OCI-LY1 (cell line): ENCODE data around the gene CCDC187.

Experiments
- H2AFZ ChIP-seq: fragments of 200-600 bp; sonication (generic), shearing (Covaris generic); 2 replicates; pipeline ENCODE4 v1.6.0; 2014; ENCODE audit warnings: antibody characterized with exemption, mild to moderate bottlenecking, low read length
- H3F3A ChIP-seq: fragments of 200-600 bp; sonication (generic), shearing (Covaris generic); 2 replicates; pipeline ENCODE4 v1.6.0; 2014; ENCODE audit warnings: mild to moderate bottlenecking, antibody characterized with exemption, low read length, moderate library complexity; ENCODE audit not compliant: insufficient read depth
- H3K27ac ChIP-seq: fragments of 200-600 bp; sonication (generic); 2 replicates; pipeline ENCODE4 v1.5.1; 2014; ENCODE audit warnings: low read length, mixed run types, mild to moderate bottlenecking, low read depth; ENCODE audit not compliant: poor library complexity, severe bottlenecking
- H3K27me3 ChIP-seq: fragments of 200-600 bp; sonication (generic); 2 replicates; pipeline ENCODE4 v1.6.0; 2014; ENCODE audit warnings: antibody characterized with exemption, mild to moderate bottlenecking, low read length, moderate library complexity; ENCODE audit not compliant: insufficient read depth
- H3K36me3 ChIP-seq: fragments of 200-600 bp; sonication (generic); 2 replicates; pipeline ENCODE4 v1.6.1; 2014; ENCODE audit warnings: mild to moderate bottlenecking, antibody characterized with exemption, low read length, moderate library complexity, mixed read lengths; ENCODE audit not compliant: insufficient read depth
- H3K4me1 ChIP-seq: fragments of 200-600 bp; sonication (generic); 2 replicates; pipeline ENCODE4 v1.5.1; 2014; ENCODE audit warnings: mild to moderate bottlenecking, low read length, moderate library complexity; ENCODE audit not compliant: insufficient read depth, severe bottlenecking
- H3K4me2 ChIP-seq: fragments of 200-600 bp; sonication (generic), shearing (Covaris generic); 2 replicates; pipeline ENCODE4 v1.6.1; 2014; ENCODE audit warnings: low read length
- H3K4me3 ChIP-seq: fragments of 200-600 bp; sonication (generic); 2 replicates; pipeline ENCODE4 v1.5.1; 2014; ENCODE audit warnings: low read length, low read depth, mild to moderate bottlenecking, mixed read lengths; ENCODE audit not compliant: poor library complexity, severe bottlenecking
- H3K79me2 ChIP-seq: fragments of 200-600 bp; shearing (Covaris generic); 2 replicates; pipeline ENCODE4 v1.6.1; 2016; ENCODE audit warnings: mixed run types, low read length, mixed read lengths; ENCODE audit not compliant: insufficient read depth
- H3K9ac ChIP-seq: fragments of 200-600 bp; sonication (generic), shearing (Covaris generic); 2 replicates; pipeline ENCODE4 v1.6.1; 2014; ENCODE audit warnings: mild to moderate bottlenecking, low read length, mixed read lengths
- H3K9me2 ChIP-seq: fragments of 200-600 bp; sonication (generic), shearing (Covaris generic); 2 replicates; pipeline ENCODE4 v1.6.1; 2014; ENCODE audit warnings: low read depth, mild to moderate bottlenecking, low read length, mixed read lengths
- H3K9me3 ChIP-seq: fragments of 200-600 bp; shearing (Covaris generic); 2 replicates; pipeline ENCODE4 v1.6.1; 2014; ENCODE audit warnings: low read length, mixed read lengths
- H4K20me1 ChIP-seq: fragments of 200-600 bp; sonication (generic), shearing (Covaris generic); 2 replicates; pipeline ENCODE4 v1.6.0; 2016; ENCODE audit warnings: mild to moderate bottlenecking, low read length; ENCODE audit not compliant: insufficient read depth
- EZH2 ChIP-seq: fragments of 200-600 bp; sonication (generic), shearing (Covaris generic); IDR thresholded peaks from 2 replicates; pipeline ENCODE4 v1.8.0; 2017; ENCODE audit warnings: borderline replicate concordance, mixed run types, mild to moderate bottlenecking, antibody characterized with exemption, low read length, moderate library complexity, mixed read lengths
- TF ChIP-seq, protein P1 (sequence below): fragments of 200-600 bp; sonication (generic), shearing (Covaris generic); IDR thresholded peaks from 2 replicates; pipeline ENCODE4 v1.5.1; 2017; ENCODE audit warnings: mild to moderate bottlenecking, antibody characterized with exemption, low read length, moderate library complexity, mixed read lengths

CCDC187 gene

GRCh38 chr9:136204838-136205706 is 98.8 kb downstream of the CCDC187 start, which contains the start of gene LHX3:
Gene LHX3 (minus strand): TSS chr9:136205128. CDS start chr9:136205012, 116 bp downstream.
- TF ChIP-seq, protein P1, sequence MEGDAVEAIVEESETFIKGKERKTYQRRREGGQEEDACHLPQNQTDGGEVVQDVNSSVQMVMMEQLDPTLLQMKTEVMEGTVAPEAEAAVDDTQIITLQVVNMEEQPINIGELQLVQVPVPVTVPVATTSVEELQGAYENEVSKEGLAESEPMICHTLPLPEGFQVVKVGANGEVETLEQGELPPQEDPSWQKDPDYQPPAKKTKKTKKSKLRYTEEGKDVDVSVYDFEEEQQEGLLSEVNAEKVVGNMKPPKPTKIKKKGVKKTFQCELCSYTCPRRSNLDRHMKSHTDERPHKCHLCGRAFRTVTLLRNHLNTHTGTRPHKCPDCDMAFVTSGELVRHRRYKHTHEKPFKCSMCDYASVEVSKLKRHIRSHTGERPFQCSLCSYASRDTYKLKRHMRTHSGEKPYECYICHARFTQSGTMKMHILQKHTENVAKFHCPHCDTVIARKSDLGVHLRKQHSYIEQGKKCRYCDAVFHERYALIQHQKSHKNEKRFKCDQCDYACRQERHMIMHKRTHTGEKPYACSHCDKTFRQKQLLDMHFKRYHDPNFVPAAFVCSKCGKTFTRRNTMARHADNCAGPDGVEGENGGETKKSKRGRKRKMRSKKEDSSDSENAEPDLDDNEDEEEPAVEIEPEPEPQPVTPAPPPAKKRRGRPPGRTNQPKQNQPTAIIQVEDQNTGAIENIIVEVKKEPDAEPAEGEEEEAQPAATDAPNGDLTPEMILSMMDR = no peak
- no peak for TF ChIP-seq EZH2
- peaks cover 9% of the 10 kb centered on the region; the same call in 1 of the 2 replicates for H3K27me3 ChIP-seq
- H3K9me3 ChIP-seq = no peaks in the 10 kb centered on the region
- peaks cover 41% of the 10 kb centered on the region for H3K36me3 ChIP-seq
- no peaks in the 10 kb centered on the region for H4K20me1 ChIP-seq
- H2AFZ ChIP-seq = no peak within 1 kb of the TSS
- no peak within 1 kb of the TSS for H3K4me3 ChIP-seq
- no peak within 1 kb of the TSS for H3K4me2 ChIP-seq
- no peaks in the 10 kb centered on the region; the same call in 1 of the 2 replicates for H3F3A ChIP-seq
- H3K9me2 ChIP-seq = no peaks in the 10 kb centered on the region
- H3K4me1 ChIP-seq = peaks cover 36% of the 10 kb centered on the region
- no peak within 1 kb of the TSS for H3K9ac ChIP-seq
- no peak within 1 kb of the TSS for H3K27ac ChIP-seq
- no peaks in the 10 kb centered on the region for H3K79me2 ChIP-seq

GRCh38 chr9:136204145-136204805 is 99.6 kb downstream of the CCDC187 start:
- Histone ChIP-seq H2AFZ (no peak overlapping the region), H3K27me3 (peaks cover 9% of the 10 kb centered on the region; the same call in 1 of the 2 replicates)

DNA sequence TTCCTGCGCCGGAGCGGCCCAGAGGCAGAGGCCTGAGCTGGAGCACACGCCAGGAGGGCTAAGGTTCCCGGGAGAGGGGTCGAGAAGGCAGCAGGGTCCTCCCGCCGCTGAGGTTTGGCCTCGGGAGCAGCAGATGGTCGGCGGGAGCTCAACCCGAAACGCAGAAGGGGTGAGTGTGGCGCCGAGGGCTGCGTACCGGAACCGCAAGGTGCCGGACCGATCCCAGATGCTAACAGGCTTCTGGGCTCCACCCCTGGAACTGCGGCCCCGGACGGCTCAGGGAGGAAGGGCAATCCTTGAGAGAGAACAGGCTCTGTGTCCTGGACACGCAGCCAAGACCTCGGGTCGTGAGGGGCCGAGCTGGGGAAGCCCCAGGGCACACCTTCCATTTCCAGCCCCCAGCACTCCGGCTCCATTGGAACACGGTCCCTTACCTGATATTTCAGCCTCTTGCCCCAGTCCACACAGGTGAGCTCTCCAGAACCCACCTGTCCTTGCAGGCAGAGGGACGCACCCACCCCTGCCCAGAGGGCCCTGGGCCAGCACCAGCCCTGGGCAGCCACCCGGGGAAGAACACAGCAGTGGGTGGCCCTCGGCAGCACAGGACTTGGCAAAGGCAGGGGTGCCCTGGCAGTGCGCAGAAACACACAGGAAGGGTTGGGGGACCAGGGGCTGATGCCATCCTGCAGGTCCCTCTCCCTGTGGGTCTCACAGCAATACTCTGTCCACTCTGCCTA is 100.3 kb downstream of the CCDC187 start:
- H3K9me3 ChIP-seq = no peaks in the 10 kb centered on the region
- no peaks in the 10 kb centered on the region for H3K79me2 ChIP-seq
- H4K20me1 ChIP-seq = no peaks in the 10 kb centered on the region
- no peak overlapping the region for H3K4me2 ChIP-seq
- H3K4me3 ChIP-seq = no peak overlapping the region
- H3K9me2 ChIP-seq = no peaks in the 10 kb centered on the region
- no peaks in the 10 kb centered on the region; the same call in 1 of the 2 replicates for H3F3A ChIP-seq
- TF ChIP-seq, protein P1 = no peak
- TF ChIP-seq EZH2 = no peak
- H3K27me3 ChIP-seq = peaks cover 9% of the 10 kb centered on the region; the same call in 1 of the 2 replicates
- peaks cover 21% of the 10 kb centered on the region for H3K4me1 ChIP-seq
- H3K9ac ChIP-seq = no peak overlapping the region
- no peak overlapping the region for H3K27ac ChIP-seq
- no peak overlapping the region for H2AFZ ChIP-seq
- peaks cover 26% of the 10 kb centered on the region for H3K36me3 ChIP-seq

More at GRCh38 chr9:136204145-136204805, 99.6 kb downstream of the CCDC187 start:
- H3K27ac ChIP-seq = no peak overlapping the region
- no peaks in the 10 kb centered on the region for H3K79me2 ChIP-seq
- peaks cover 28% of the 10 kb centered on the region for H3K4me1 ChIP-seq
- TF ChIP-seq, protein P1 = no peak
- no peak for TF ChIP-seq EZH2
- H3K9me3 ChIP-seq = no peaks in the 10 kb centered on the region
- H3K36me3 ChIP-seq = peaks cover 33% of the 10 kb centered on the region
- H3K9ac ChIP-seq = no peak overlapping the region
- no peak overlapping the region for H3K4me3 ChIP-seq
- no peaks in the 10 kb centered on the region for H3K9me2 ChIP-seq
- H3K4me2 ChIP-seq = no peak overlapping the region
- no peaks in the 10 kb centered on the region; the same call in 1 of the 2 replicates for H3F3A ChIP-seq
- no peaks in the 10 kb centered on the region for H4K20me1 ChIP-seq
